GM12874 (cell line): ENCODE results near the gene MCC.

Source experiments
- CTCF ChIP-seq: IDR thresholded peaks from 2 replicates; pipeline ENCODE4 v1.5.1; 2011; ENCODE audit warnings: low read depth, mild to moderate bottlenecking, control low read depth, low read length, moderate library complexity; ENCODE audit not compliant: insufficient read depth

MCC gene

DNA sequence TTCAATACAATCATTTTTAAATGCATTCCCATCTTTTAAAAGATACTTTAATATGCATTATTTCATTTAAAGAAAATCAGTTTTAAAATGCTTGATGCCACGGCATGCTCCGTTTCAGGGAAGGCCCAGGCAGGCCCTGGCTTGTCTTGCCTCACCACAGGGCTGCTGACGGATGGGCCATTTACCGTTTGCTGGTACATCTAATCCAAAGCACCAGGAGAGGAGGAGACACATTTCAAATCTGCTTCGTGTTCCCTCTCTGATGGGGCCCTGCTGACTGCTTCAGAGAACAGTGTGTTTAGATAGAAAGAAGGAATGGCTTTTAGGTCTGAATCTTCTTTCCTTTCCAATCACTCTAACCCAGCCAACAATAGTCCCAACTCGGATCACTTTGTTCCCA is 326.4 kb downstream of the MCC start:
- no peak for TF ChIP-seq CTCF

GRCh38 chr5:113157886-113158285 is 330.4 kb downstream of the MCC start:
- TF ChIP-seq CTCF, result no peak

DNA sequence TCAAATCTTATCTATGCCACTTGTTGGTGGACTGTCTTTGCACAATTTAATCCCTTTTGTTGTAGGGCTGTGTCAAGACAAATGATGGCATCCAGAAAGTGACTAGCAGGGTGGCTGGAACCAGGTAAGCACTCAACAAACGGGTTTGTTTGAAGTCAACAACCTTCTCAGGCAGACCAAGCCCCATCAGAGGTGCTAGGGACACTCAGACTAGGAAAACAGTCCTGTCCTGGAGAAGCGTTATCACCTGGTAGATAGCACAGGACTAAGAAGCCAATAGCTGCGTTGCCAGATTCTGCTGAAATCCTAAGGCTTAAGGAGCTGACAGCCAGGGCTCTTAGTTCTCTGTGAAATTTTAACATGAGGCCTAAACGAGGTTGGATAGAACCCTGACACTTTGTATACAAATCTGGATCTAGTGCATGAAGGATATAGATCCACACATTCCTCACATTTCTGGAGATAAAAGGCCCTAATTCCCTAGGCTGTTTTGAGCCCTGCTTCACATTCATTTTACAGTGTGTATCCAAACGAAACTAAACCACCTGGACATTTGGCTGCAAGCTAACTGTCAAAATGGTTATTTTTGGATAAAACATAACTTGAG is 331.9 kb downstream of the MCC start:
- no peak for TF ChIP-seq CTCF

DNA sequence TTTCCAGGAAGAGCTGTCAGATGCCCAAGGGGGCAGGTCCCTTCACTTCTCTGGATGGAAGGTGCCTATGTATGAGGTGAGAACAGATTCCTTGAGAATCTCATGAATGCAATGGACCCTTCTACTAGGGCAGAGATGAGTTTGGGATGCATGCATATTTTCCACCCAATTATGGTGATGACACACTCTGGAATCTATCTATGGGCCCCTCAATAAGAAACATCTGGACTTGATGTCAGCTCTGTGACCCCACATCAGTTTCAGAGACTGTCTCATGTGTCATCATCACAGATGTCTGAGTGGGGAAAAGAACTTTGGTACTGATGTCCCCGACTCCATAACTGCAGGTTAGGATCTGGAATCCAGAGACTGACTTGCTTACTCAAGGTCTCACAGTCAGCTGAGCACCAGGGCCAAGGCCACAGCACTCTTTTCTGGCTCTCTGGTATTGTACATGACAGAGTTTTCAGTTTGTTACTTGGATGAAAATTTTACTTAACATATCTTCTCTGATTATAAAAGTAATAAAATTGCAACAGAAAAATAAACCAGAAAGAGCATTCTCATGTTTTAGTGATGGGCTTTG is 334.6 kb downstream of the MCC start:
- no peak for TF ChIP-seq CTCF

- no peak for TF ChIP-seq CTCF
These were observed 335.9 kb downstream of the MCC start for GRCh38 chr5:113152380-113152740.

DNA sequence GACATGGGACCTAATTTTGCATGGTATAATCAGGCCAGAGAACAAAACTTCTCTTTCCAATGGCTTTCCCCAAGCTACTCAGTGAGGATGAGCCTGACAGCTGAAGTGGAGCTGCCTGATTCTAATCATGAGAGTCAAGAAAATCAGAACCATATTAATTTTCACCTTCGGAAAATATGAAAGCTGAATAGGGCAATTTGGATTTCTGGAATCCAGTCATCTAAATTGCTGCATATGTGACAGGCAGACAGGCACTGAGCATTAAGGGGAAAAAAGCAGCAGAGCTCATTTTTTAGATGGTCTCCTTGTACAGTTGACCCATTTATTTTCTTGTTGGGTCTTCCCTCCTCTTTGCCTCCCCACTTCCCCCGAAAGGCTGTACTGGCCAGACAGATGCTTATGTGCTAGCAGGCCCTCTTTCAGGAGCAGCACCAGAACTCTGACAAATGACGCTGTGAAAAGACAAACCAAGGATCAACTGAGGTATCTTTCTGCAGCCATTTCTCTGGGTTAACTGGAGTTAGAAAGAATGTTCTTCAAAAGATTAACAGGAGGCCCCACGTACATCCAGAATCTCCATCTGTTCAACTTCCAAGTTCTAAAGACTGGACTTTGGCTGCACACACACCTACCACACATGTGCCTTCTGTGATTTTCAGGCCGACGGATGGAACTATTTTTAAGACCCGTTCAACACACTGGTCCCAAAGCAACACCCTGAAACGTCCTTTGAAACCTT is 336.4 kb downstream of the MCC start:
- TF ChIP-seq CTCF, result no peak

DNA sequence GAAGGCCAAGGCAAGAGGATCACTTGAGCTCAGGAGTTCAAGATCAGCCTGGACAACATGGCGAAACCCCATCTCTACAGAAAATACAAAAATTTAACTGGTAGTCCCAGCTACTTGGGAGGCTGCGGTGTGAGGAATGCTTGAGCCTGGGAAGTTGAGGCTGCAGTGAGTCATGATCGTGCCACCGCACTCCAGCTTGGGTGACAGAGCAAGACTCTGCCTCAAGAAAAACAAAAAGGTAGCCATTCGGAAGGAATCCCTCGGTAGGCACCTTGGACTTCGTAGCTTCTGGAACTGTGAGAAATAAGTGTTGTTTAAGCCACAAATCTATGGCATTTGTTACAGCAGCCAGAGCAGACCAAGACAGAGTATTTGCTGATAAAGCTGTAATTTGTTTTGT is 337.4 kb downstream of the MCC start:
- TF ChIP-seq CTCF, result no peak
